Measurements from ENCODE around the gene ZMIZ1. TPM values are rescaled to one million over a fixed set of nuclear protein-coding genes. Genes with fewer than 3 reads are reported as not detected.

The ZMIZ1 gene
- total RNA-seq, 1 donor from 2014 or later = 85.2 TPM

DNA sequence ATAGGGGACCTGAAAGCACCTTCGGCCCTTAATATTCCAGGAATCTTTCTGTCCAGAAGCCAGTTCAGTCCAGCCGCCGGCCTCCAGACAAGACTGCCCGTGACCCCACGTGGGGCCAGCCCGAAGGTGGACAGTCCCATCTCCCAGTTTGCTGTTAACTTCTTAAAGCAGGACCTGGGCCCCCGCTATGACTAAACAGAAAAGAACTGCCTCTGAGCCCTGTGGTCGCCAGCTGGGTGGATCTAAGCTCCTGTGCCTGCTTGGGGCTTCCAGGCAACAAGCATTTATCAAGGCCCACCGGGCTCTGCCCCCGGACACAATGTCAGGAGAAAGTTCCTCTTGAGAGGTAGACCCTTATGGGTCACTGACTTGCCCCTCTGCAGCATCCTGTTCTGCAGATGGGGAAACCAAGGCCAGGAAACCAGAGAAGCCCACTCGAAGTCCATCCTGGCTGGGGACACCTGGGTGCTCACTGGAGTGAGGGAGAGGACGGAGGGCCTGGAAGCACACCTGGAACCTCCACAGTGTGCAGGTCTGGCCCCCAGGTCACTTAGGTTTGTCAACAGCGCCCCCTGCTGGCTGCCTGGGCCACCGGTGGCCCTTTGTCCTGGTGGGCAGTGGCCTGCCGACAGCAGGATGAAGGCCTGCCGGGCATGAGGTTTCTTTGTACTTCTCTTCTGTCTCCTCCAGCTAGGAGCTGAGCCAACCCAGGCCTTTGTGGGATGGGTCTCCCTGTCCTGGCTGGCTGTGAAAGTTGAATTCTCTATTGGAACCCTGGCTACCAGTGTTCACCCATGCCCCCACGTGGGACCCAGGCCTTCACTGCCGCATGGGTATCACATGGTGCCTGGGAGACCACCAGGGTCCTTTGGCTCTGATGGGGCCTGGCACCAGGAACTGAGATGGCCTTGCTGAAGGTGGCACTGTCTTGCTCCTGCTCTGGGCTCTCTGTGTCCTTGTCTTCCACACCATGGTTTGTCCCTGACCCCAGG is 128.0 kb downstream of the ZMIZ1 start:
- TF ChIP-seq, protein P1, sequence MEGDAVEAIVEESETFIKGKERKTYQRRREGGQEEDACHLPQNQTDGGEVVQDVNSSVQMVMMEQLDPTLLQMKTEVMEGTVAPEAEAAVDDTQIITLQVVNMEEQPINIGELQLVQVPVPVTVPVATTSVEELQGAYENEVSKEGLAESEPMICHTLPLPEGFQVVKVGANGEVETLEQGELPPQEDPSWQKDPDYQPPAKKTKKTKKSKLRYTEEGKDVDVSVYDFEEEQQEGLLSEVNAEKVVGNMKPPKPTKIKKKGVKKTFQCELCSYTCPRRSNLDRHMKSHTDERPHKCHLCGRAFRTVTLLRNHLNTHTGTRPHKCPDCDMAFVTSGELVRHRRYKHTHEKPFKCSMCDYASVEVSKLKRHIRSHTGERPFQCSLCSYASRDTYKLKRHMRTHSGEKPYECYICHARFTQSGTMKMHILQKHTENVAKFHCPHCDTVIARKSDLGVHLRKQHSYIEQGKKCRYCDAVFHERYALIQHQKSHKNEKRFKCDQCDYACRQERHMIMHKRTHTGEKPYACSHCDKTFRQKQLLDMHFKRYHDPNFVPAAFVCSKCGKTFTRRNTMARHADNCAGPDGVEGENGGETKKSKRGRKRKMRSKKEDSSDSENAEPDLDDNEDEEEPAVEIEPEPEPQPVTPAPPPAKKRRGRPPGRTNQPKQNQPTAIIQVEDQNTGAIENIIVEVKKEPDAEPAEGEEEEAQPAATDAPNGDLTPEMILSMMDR (IDR thresholded peaks at IDR 0.05; ENCODE audit: unreplicated experiment) = peak; percentile 91
- no peaks in the 10 kb centered on the region for H3K9me3 Mint-ChIP-seq (ENCODE audit: low read depth)

DNA sequence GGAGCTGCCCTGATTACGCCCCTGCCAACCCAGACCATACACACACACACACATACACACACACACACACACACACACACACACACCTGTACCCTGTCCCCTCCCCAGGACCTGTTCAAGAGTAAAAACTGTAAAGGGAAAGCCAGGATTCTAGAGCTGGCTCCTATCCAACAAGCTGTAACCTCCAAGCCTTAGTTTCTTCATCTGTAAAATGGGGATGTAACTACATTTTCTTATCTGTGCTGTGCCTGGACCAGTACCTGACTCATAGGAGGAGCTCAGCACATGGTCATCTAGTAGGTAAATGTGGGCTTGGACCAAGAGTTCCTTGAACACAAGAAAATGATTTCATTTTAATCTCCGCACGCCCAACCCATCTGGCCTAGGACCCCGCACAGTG is 128.8 kb downstream of the ZMIZ1 start:
- Mint-ChIP-seq H3K4me3 (ENCODE audit: low read depth) (no peak overlapping the region), H3K36me3 (ENCODE audit: insufficient read depth) (peaks cover 5% of the 10 kb centered on the region), H3K27me3 (no peaks in the 10 kb centered on the region), H3K27ac (peak overlapping the region; percentile 16), H3K9me3 (ENCODE audit: low read depth) (no peaks in the 10 kb centered on the region), H3K4me1 (ENCODE audit: low read depth) (no peaks in the 10 kb centered on the region)
- TF ChIP-seq, protein P1 (IDR thresholded peaks at IDR 0.05; ENCODE audit: unreplicated experiment) = no peak
- DNase-seq (ENCODE audit: low spot score, unreplicated experiment) = no peak

More for the DNA sequence above, 128.0 kb downstream of the ZMIZ1 start:
- Mint-ChIP-seq H3K4me3 (ENCODE audit: low read depth) (no peak overlapping the region), H3K4me1 (ENCODE audit: low read depth) (no peaks in the 10 kb centered on the region), H3K27ac (no peak overlapping the region), H3K36me3 (ENCODE audit: insufficient read depth) (peaks cover 5% of the 10 kb centered on the region), H3K27me3 (no peaks in the 10 kb centered on the region)
- peak; percentile 78 for DNase-seq (ENCODE audit: low spot score, unreplicated experiment)

DNA sequence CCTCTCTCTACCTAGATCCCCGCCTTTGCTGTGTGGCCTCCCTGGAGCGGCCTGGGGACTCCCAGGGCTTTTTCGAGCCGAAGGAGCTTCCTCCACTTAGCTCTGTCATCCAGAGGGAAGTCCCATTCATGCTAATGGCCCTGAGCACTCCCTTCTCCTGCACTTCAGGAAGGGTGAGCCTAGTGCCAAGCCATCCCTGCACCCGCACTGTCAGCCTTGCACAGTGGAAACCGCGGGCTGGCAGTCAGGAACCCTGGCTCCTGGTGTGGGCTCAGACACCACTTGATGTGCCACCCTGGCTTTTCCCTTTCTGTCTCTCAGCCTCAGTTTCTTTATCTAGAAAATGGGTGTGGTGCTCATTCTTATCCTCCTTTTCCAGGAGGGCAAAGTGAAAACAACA is 131.6 kb downstream of the ZMIZ1 start:
- Mint-ChIP-seq H3K27ac (no peak overlapping the region), H3K4me3 (ENCODE audit: low read depth) (no peak overlapping the region)
- TF ChIP-seq, protein P1 (IDR thresholded peaks at IDR 0.05; ENCODE audit: unreplicated experiment) = no peak

DNA sequence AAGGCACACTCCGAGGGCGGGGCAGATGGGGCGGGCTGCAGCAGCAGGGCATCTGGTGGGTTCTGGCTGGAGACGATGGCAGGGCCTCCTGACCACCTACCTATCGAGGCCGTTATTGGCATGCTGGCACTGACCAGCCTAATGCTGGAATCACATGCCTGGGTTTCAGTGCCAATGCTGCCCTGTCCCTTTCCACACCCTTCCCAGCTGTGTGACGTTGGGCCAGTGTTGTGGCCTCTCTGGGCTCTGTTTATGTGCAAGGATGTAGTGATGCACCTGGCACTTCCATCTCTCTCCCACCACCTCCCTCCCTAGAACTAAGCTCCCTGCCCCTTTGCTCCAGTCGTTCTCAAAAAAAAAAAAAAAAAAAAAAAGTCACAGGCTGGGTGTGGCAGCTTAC is 132.9 kb downstream of the ZMIZ1 start:
- TF ChIP-seq, protein P1 (IDR thresholded peaks at IDR 0.05; ENCODE audit: unreplicated experiment) = no peak
- H3K4me1 Mint-ChIP-seq (ENCODE audit: low read depth) = peaks cover 1% of the 10 kb centered on the region
- H3K27me3 Mint-ChIP-seq = no peaks in the 10 kb centered on the region
- peaks cover 19% of the 10 kb centered on the region for H3K36me3 Mint-ChIP-seq (ENCODE audit: insufficient read depth)
- DNase-seq (ENCODE audit: low spot score, unreplicated experiment) = no peak
- H3K9me3 Mint-ChIP-seq (ENCODE audit: low read depth) = no peaks in the 10 kb centered on the region
- no peak overlapping the region for H3K27ac Mint-ChIP-seq
- H3K4me3 Mint-ChIP-seq (ENCODE audit: low read depth) = no peak overlapping the region

More for the DNA sequence above, 131.6 kb downstream of the ZMIZ1 start:
- Mint-ChIP-seq H3K9me3 (ENCODE audit: low read depth) (no peaks in the 10 kb centered on the region), H3K27me3 (no peaks in the 10 kb centered on the region), H3K36me3 (ENCODE audit: insufficient read depth) (peaks cover 14% of the 10 kb centered on the region), H3K4me1 (ENCODE audit: low read depth) (no peaks in the 10 kb centered on the region)
- no peak for DNase-seq (ENCODE audit: low spot score, unreplicated experiment)

DNA sequence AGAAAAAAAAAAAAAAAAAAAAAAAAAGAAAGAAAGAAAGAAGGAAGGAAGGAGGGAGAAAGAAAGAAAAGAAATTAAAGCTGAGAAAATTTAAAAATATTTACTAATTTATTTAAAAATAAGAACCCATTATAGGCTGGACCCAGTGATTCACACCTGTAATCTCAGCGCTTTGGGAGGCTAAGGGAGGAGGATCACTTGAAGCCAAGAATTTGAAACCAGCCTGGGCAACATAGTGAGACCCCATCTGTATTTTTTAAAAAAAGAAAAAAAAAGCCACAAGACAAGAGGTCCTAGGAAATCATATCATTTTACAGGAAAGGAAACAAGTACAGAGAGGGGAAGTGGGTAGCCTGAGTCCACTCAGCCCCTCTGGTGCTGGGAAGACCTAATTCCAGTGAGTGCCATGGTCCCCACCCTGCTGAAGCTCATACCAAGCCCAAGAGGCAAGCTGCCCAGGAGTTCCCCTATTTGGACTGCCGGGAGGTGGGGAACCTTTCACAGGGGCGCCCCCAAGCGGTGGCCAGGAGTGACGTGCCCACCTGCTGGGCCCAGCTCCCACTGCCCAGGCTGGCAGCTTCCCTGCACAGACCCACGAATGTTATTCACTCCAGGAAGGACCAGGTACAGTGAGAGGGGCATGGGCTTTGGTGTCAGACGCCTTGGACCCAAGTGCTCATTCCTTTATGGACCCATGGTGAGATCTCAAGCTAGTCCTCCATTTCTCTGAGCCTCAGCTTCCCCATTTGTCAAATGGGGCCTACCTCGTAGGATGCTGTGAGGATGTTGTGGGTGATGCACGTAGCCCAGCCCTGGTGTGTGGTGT is 133.6 kb downstream of the ZMIZ1 start:
- H3K27me3 Mint-ChIP-seq = no peaks in the 10 kb centered on the region
- H3K4me3 Mint-ChIP-seq (ENCODE audit: low read depth) = no peak overlapping the region
- no peaks in the 10 kb centered on the region for H3K9me3 Mint-ChIP-seq (ENCODE audit: low read depth)
- H3K27ac Mint-ChIP-seq = peak overlapping the region; percentile 78
- DNase-seq (ENCODE audit: low spot score, unreplicated experiment) = no peak
- H3K36me3 Mint-ChIP-seq (ENCODE audit: insufficient read depth) = peaks cover 20% of the 10 kb centered on the region
- TF ChIP-seq, protein P1 (IDR thresholded peaks at IDR 0.05; ENCODE audit: unreplicated experiment) = peak; percentile 60
- peaks cover 1% of the 10 kb centered on the region for H3K4me1 Mint-ChIP-seq (ENCODE audit: low read depth)
